GM20431 (cell line): ENCODE measurements around the gene UTP18.
"Not testable (repeated sequence)": the region's sequence is repeated elsewhere in the genome, so short reads cannot be mapped to it uniquely, and the experiment has no call there.

ENCODE experiments used
- in situ Hi-C: fragments of 300-500 bp; cut with MseI, MboI; formaldehyde crosslinking; loops from one replicate; pipeline ENCODE4 v1.15.0; 2020; ENCODE audit warnings: low sequenced_read_pairs; ENCODE audit not compliant: unreplicated experiment

Gene UTP18

GRCh38 chr17:51260237-51261023, at the start of gene UTP18:
Gene UTP18 (plus strand): TSS chr17:51260546. CDS start chr17:51260585, 39 bp downstream.
- in situ Hi-C loops, result no loop called here

- in situ Hi-C loops, result no loop called here
These were observed 45.4 kb upstream of the UTP18 start for GRCh38 chr17:51214920-51215319.

GRCh38 chr17:51217946-51218345, 42.4 kb upstream of the UTP18 start:
- in situ Hi-C loops, result no loop called here

- in situ Hi-C loops, result no loop called here
These were observed 39.0 kb upstream of the UTP18 start for GRCh38 chr17:51221322-51221721.

DNA sequence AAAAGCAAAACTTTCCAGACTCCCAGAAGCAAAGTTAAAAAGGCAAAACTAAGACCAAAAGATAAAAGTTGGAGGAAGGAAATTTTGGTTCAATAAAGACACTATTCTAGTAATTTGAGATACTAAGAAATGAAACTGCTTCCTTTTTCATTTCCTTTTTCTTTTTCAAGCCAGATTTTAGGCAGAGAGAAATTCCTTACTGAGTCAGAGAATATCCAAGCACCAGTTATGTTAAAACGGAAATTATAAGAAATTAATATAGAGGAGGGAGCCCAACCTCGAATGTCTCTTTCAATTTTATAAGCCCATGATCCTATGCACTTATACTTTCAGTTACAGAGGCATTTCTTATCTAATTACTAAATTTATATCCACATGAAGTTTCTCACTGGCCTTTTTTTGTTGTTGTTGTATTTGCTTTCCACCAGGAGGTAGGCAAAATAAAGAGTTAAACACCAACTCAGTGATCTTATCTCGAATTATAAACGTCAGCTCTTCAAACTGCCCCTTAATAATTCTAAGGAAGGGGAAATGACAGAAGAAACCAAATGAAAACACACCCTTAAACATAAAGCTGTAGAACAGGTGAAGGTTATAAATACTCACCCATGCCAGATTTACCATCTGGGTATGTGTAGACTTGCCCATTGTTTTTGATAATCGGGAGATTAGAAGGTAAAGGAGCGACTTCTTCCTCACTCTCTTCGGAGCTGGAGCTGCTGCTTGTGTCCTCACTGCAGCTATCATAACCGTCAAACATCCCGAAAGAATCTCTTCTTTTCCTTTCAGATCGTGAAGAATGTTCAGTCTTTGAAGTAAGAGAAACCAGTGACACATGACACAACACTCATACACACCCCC, 35.7 kb upstream of the UTP18 start:
- in situ Hi-C loops, result no loop called here

DNA sequence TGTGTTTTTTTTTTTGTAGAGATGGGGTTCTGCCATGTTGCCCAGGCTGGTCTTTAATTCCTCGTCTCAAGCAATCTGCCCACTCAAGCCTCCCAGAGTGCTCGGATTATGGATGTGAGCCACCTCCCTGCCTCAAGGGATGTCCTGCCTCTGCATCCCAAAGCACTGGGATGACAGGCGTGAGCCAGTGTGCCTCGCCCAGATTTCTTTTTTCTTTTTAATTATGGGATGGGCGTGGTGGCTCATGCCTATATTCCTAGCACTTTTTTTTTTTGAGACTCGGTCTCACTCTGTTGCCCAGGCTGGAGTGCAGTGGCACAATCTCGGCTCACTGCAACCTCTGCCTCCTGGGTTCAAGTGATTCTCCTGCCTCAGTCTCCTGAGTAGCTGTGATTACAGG, 34.8 kb upstream of the UTP18 start:
- in situ Hi-C loops, result not testable (repeated sequence)

DNA sequence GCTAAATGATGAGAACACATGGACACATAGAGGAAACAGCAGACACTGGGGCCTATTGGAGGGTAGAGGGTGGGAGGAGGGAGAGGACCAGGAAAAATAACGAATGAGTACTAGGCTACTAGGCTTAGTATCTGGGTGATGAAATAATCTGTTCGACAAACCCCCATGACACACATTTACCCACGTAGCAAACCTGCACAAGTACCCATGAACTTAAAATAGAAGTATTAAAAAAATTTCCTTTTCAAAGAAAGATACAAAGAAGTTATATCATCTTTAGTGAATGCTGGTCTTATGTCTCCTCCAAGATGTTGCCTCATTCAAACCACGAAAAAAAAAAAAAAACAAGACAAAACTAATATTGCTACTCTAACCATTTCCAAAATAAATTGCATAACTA, 32.2 kb upstream of the UTP18 start:
- in situ Hi-C loops, result no loop called here

DNA sequence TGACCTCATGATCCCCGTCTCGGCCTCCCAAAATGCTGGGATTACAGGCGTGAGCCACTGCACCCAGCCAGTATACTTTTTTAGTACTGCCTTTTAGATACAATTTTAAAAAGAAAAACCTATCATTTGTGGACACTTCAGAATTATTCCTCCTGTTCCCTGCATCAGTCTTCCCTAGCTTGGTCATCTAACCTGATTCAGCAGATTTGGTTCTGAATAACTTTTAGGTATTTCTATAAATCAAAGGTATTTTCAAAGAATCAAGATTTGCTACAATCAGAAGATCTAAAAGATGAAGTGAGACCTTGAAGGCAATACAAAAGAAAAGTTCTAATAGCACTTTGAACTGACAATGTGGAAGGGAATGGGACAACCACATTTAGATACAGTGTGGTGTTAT, 30.5 kb upstream of the UTP18 start:
- in situ Hi-C loops, result no loop called here

GRCh38 chr17:51230306-51230705, 30.0 kb upstream of the UTP18 start:
- in situ Hi-C loops, result no loop called here

DNA sequence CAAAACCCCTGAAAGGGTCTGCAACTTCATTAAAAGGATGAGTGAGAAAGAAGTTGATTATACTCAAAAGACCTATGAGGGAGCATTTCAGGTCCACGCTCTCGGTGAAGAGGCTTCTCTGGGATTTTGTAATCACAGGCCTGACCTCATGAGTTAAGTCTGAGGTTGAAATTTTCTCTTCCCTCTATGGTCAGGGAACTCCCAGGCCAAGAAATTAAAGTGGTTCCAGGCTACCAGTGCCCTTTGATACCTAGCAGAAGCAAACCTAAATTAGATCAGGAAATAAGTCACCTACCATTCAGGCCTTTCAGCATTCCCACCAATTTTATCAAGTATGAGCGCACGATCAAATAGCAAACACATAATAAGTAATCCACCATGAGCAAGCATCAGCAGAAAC, 28.3 kb upstream of the UTP18 start:
- in situ Hi-C loops, result no loop called here

GRCh38 chr17:51234162-51234561, 26.2 kb upstream of the UTP18 start:
- in situ Hi-C loops, result no loop called here

DNA sequence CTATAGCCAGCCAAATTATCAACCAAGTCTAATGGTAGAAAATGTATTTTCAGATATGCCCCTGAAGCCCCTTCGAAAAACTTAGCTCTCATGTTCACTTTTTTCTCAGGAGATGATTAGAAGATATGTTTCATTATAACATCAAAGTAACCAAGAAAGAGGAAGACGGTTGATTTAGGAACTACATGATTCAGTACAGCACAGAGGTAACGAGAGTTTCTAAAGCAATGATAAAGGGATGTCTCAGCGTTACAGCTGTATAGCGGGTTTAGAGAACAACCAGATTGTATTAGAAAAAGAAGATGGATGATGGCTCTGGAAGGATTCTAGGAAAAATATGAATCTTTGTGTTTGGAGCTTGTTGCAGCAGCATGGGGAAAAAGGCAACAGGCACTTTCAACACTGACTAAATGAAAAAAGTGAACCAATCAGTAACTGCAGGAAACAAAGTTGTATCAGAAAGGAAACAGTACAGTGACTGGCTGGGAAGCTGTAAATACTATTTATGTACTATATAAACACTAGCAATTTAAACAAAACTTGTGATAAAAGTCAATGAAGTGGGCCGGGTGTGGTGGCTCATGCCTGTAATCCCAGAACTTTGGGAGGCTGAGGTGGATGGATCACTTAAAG, 22.0 kb upstream of the UTP18 start:
- in situ Hi-C loops, result no loop called here

DNA sequence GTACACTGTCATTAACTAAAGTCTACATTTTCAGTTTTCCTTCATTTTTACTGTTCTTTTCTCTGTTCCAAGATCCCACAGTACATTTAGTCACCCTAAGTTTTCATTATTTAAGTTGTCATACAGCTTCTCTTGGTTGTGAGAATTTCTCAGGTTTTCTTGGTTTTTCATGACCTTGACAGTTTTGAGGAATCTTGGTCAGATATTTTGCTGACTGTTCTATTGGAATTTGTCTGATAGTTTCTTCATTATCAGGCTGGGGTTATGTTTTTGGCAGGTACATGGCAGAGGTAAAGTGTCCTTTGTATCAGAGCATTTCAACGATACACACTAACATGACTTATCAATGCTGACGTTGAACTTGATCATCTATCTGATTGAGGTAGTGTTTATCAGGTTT, 20.1 kb upstream of the UTP18 start:
- in situ Hi-C loops, result no loop called here

GRCh38 chr17:51244041-51244440, 16.3 kb upstream of the UTP18 start:
- in situ Hi-C loops, result no loop called here

- in situ Hi-C loops, result no loop called here
These were observed 14.8 kb upstream of the UTP18 start for GRCh38 chr17:51245535-51245934.

DNA sequence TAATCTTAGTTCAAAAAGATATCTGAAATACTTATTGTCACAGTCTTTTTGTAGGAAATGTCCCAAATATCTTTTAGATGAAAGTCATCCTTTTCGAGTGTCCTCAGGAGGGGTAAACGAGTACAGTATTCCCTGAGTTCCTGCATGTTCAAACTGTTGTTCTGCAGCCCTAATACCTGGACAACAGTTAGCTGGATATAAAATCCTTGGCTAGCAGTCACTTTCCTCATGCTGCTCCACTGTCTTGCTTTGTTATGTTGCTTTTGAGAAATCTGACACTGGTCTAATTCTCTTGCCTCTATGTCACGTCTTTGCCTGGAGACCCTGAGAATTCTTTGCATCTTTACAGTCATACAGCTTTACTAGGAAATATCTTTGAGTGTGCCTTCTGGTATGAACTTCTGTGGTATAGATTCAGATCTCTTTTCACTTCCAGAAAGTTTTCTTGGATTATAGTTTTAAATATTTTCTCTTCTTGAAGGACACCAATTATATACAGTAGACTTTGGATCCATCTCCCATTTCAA, 10.0 kb upstream of the UTP18 start:
- in situ Hi-C loops, result no loop called here

DNA sequence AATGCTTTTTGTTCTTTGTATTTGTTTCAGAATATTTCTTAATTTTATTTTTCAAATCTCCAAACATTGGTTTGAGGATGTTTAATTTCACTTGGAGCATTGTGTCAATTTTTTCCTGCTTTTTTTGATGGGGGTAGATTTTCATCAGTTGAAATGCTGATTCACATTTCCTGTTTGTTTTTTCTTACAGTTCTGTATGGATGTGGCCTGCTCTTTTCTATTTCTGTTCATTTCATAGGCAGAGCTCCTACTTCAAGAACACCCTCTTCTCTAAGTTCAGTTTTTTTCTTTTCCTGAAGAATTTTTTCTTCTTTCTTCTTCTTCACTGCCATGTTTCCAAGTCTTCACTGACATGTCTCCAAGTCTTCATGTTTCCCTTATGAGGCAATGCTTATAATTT, 9.3 kb upstream of the UTP18 start:
- in situ Hi-C loops, result no loop called here

- in situ Hi-C loops, result no loop called here
These were observed 4.7 kb upstream of the UTP18 start for GRCh38 chr17:51255673-51256072.

- in situ Hi-C loops, result no loop called here
These were observed 4.2 kb upstream of the UTP18 start for GRCh38 chr17:51256101-51256500.

DNA sequence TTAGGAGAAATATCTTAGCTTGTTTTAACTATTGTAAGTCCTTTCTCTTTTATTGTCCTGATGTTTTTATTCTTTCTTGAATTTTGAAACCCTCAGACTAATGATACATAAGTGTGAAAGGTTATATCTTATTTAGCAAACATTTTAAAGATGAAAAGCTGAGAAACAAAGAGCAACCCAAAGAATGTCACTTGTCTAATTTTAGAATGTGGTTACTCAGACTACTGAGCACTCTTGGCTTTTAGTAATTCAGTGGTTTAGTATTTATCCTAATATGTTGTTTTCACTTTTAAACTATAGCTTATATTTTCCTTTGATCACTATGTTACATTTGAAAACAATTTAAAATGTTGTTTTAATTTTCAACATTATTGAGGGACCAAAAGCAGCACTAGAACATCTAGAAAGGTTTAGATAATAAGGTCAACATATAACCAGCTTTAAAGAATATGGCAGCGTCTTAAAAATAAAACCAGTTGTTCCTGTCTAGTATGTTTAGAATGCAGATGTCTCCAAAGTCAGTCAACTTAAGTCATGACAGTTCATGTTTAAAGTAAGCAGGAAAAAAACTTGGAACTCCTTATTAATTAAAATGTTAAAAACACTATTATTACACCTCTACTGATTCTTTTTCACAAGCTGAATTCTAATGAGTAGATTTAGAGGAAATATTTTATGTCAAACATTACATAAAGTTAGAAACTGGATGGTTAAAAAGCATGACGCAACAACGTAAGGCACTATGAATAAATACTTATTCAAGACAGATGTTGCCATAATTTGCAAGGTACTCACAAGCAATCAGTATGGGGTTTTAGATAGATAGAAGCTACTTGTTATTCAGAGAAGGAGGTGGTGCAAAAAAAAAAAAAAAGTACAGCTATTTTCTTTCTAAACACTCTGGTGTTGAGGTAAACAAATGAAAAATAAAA, 2.9 kb upstream of the UTP18 start:
- in situ Hi-C loops, result no loop called here
